Measurements from ENCODE around the gene RANBP3. TPM values are rescaled to one million over a fixed set of nuclear protein-coding genes. Genes with fewer than 3 reads are reported as not detected.
"Not testable (repeated sequence)": the region's sequence is repeated elsewhere in the genome, so short reads cannot be mapped to it uniquely, and the experiment has no call there.

The RANBP3 gene
- total RNA-seq, 1 donor from 2014 or later = 22.8 TPM

GRCh38 chr19:5968431-5969373 lies 9.2 kb downstream of the RANBP3 start:
- ATAC-seq = peak; percentile 41
- DNase-seq (ENCODE audit: low spot score) = no peak

GRCh38 chr19:5967994-5968430 lies 9.9 kb downstream of the RANBP3 start:
- DNase-seq (ENCODE audit: low spot score) (peak; percentile 74), ATAC-seq (peak; percentile 92)

- ATAC-seq (no peak), DNase-seq (ENCODE audit: low spot score) (no peak)
Measured at GRCh38 chr19:5967571-5967970, 10.4 kb downstream of the RANBP3 start.

GRCh38 chr19:5966941-5967340 lies 11.0 kb downstream of the RANBP3 start:
- DNase-seq (ENCODE audit: low spot score) (no peak), ATAC-seq (no peak)

- DNase-seq (ENCODE audit: low spot score) (no peak), ATAC-seq (no peak)
Measured at GRCh38 chr19:5966215-5966614, 11.7 kb downstream of the RANBP3 start.

- DNase-seq (ENCODE audit: low spot score) (no peak), ATAC-seq (no peak)
Measured at GRCh38 chr19:5964816-5965565, 12.9 kb downstream of the RANBP3 start.

- no peak for DNase-seq (ENCODE audit: low spot score)
- ATAC-seq = no peak
Measured at GRCh38 chr19:5963855-5964254, 14.1 kb downstream of the RANBP3 start.

- not testable (repeated sequence) for ATAC-seq; DNase-seq (ENCODE audit: low spot score)
Measured at GRCh38 chr19:5963259-5963658, 14.7 kb downstream of the RANBP3 start.

- peak; percentile 74 for ATAC-seq
- peak; percentile 62 for DNase-seq (ENCODE audit: low spot score)
Measured at GRCh38 chr19:5961969-5962945, 15.7 kb downstream of the RANBP3 start.

- DNase-seq (ENCODE audit: low spot score); ATAC-seq: not testable (repeated sequence)
Measured at GRCh38 chr19:5961641-5961968, 16.3 kb downstream of the RANBP3 start.

- ATAC-seq (no peak), DNase-seq (ENCODE audit: low spot score) (no peak)
Measured at GRCh38 chr19:5960005-5961001, 17.6 kb downstream of the RANBP3 start.

GRCh38 chr19:5959260-5960004 lies 18.5 kb downstream of the RANBP3 start:
- no peak for DNase-seq (ENCODE audit: low spot score)
- ATAC-seq = no peak

- DNase-seq (ENCODE audit: low spot score) = no peak
Measured at GRCh38 chr19:5958851-5959122, 19.2 kb downstream of the RANBP3 start.

GRCh38 chr19:5958074-5958850 lies 19.7 kb downstream of the RANBP3 start:
- DNase-seq (ENCODE audit: low spot score) (no peak), ATAC-seq (no peak)

More at GRCh38 chr19:5958851-5959122, 19.2 kb downstream of the RANBP3 start:
- ATAC-seq = no peak

- ATAC-seq (no peak), DNase-seq (ENCODE audit: low spot score) (no peak)
Measured at GRCh38 chr19:5957170-5957569, 20.8 kb downstream of the RANBP3 start.

- DNase-seq (ENCODE audit: low spot score) (no peak), ATAC-seq (no peak)
Measured at GRCh38 chr19:5956728-5957127, 21.2 kb downstream of the RANBP3 start.

- DNase-seq (ENCODE audit: low spot score) = no peak
- no peak for ATAC-seq
Measured at GRCh38 chr19:5956323-5956722, 21.6 kb downstream of the RANBP3 start.

- DNase-seq (ENCODE audit: low spot score) = no peak
- no peak for ATAC-seq
Measured at GRCh38 chr19:5955636-5955935, 22.4 kb downstream of the RANBP3 start.
